Endothelial cell of umbilical vein (primary cell): ENCODE measurements around the gene MS4A15.

Experiments
- JUN ChIP-seq: IDR thresholded peaks from 2 replicates; pipeline ENCODE4 v1.6.1; 2011; ENCODE audit warnings: borderline replicate concordance, low read depth; ENCODE audit not compliant: insufficient read length, insufficient read depth
- TF ChIP-seq, protein P1 (sequence below), 2 donors: IDR thresholded peaks; 1 replicate in 1 of 2; 2 replicates in 1 of 2; pipeline ENCODE4 v1.5.1; 2011; ENCODE audit warnings: low read length in 2 of 2, mild to moderate bottlenecking in 2 of 2, moderate library complexity in 2 of 2, control low read depth in 1 of 2, inconsistent platforms in 1 of 2, low read depth in 1 of 2; ENCODE audit not compliant: insufficient read depth in 1 of 2; ENCODE audit errors: extremely low read depth in 1 of 2

DNA sequence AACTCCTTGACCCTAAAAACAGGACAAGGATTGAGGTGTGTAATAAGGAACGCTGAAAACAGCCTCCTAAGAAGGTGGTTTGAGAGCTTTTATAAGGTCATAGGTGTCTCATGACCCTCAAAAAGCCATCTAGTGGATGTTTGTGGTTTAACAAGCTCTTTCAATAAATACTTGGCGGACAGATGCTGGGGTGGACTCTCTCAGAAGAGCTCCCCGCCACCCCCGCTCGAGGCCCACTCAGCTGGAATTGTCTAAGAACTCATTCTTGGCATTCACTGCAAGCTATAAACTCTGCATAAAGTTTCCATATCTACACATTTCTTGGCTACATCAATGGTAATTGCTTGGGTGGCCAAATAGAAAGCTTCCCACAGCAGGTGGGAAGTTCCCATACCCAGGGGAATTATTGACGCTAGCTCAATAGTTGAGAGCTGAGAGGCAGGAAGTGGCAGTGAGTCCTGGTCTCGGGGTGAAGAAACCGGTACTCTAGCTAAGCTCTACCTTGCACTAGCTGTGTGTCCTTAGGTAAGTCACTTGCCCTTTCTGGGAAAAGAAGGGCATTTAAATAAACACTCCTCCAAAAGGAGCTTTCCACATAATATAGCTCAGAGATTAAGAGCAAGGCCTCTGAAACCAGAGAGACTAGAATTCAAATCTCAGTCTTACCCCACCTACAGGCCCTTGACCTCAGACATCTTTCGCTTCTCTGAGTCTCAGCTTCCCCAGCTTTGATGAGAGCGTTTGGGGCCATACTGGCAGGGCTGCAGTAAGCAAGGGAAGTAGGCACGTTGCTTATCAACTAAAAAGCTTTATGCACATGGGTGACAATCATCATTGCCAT, 6.4 kb downstream of the MS4A15 start:
- TF ChIP-seq, protein P1, sequence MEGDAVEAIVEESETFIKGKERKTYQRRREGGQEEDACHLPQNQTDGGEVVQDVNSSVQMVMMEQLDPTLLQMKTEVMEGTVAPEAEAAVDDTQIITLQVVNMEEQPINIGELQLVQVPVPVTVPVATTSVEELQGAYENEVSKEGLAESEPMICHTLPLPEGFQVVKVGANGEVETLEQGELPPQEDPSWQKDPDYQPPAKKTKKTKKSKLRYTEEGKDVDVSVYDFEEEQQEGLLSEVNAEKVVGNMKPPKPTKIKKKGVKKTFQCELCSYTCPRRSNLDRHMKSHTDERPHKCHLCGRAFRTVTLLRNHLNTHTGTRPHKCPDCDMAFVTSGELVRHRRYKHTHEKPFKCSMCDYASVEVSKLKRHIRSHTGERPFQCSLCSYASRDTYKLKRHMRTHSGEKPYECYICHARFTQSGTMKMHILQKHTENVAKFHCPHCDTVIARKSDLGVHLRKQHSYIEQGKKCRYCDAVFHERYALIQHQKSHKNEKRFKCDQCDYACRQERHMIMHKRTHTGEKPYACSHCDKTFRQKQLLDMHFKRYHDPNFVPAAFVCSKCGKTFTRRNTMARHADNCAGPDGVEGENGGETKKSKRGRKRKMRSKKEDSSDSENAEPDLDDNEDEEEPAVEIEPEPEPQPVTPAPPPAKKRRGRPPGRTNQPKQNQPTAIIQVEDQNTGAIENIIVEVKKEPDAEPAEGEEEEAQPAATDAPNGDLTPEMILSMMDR (IDR thresholded peaks at IDR 0.05; ENCODE audit: extremely low read depth in 1 of 2, insufficient read depth in 1 of 2, low read depth in 1 of 2, low read length in 2 of 2): peak; percentile 6 to 17
- no peak for TF ChIP-seq JUN
